Transverse colon (tissue), 4 donors: Measurements from ENCODE around the gene TRRAP. TPM values are rescaled to one million over a fixed set of nuclear protein-coding genes. Genes with fewer than 3 reads are reported as not detected.

ENCODE experiments used
- DNase-seq: peaks from one replicate; pipeline ENCODE4 v3.0.0-alpha.2; 2019
- H3K27ac ChIP-seq, 4 donors: fragments of 200-600 bp; sonication (generic); 2 replicates each; pipeline ENCODE4 v1.5.1; 2016 to 2018; ENCODE audit warnings: inconsistent platforms in 4 of 4
- H3K27me3 ChIP-seq: fragments of 200-600 bp; sonication (generic); 2 replicates; pipeline ENCODE4 v1.5.1; 2017; ENCODE audit warnings: inconsistent platforms
- H3K36me3 ChIP-seq, 4 donors: fragments of 200-600 bp; sonication (generic); 2 replicates each; pipeline ENCODE4 v1.5.1; 2017 to 2019; ENCODE audit warnings: inconsistent platforms in 4 of 4
- H3K4me1 ChIP-seq, 4 donors: fragments of 200-600 bp; sonication (generic); 2 replicates each; pipeline ENCODE4 v1.5.1; 2017 to 2020; ENCODE audit warnings: inconsistent platforms in 4 of 4
- H3K4me3 ChIP-seq, 4 donors: fragments of 200-600 bp; sonication (generic); 1 replicate in 1 of 4; 2 replicates in 3 of 4; pipeline versions ENCODE4 v1.5.1 to v1.6.1; 2017 to 2019; ENCODE audit warnings: inconsistent platforms in 4 of 4
- H3K9me3 ChIP-seq, 2 donors: fragments of 200-600 bp; sonication (generic); 2 replicates each; pipeline ENCODE4 v1.5.1; 2017 to 2019; ENCODE audit warnings: inconsistent platforms in 2 of 2
- EP300 ChIP-seq: sonication (generic); formaldehyde crosslinking; IDR thresholded peaks from one replicate; pipeline ENCODE4 v1.6.1; 2017; ENCODE audit warnings: antibody characterized with exemption, low read depth
- POLR2A ChIP-seq: fragments of 450-650 bp; IDR thresholded peaks from one replicate; pipeline ENCODE4 v1.6.1; 2016; ENCODE audit warnings: antibody characterized with exemption, mild to moderate bottlenecking, moderate library complexity
- POLR2AphosphoS5 ChIP-seq, 3 donors: sonication (generic); formaldehyde crosslinking; IDR thresholded peaks; one replicate each; pipeline ENCODE4 v1.6.1; 2016; ENCODE audit warnings: antibody characterized with exemption in 3 of 3
- WGBS, 2 donors: methylation state at CpG; one replicate each; pipeline ENCODE4 v1.1.5; 2018; ENCODE audit warnings: low coverage in 1 of 2; 5-methylcytosine and 5-hydroxymethylcytosine counted together
- in situ Hi-C, 4 donors: fragments of 200-750 bp; cut with MboI; loops; one replicate each; pipeline versions ENCODE4 v1.15.0 to v1.15.1; 2017; ENCODE audit warnings: low sequenced_read_pairs in 3 of 4, low pct_ligation_motif_present in 1 of 4, low pct_unique_long_range_greater_than_20kb in 1 of 4
- intact Hi-C: fragments of 100-400 bp; cut with DNase I; formaldehyde crosslinking; loops from one replicate; pipeline ENCODE4 v1.15.1; 2023; ENCODE audit warnings: low total_unique reads
- small RNA-seq, 4 donors: library from RNA; depleted of rRNA; stranded (forward); fragments of <200 nt; gene quantifications; one replicate each; pipeline ENCODE3, GENCODE V24; 2016
- total RNA-seq, 4 donors: library from RNA; depleted of rRNA; stranded (reverse); fragments of >200 nt; gene quantifications; one replicate each; pipeline ENCODE4 v1.1.0, GENCODE V29; 2016
- TF ChIP-seq, protein P1 (sequence below), 5 experiments: fragments of 200-600 bp in 3 of 5; fragments of 450-650 bp in 2 of 5; sonication (generic) in 3 of 5; IDR thresholded peaks; 1 replicate in 2 of 5; 2 replicates in 3 of 5; pipeline ENCODE4 v1.5.1; 2016 to 2017; ENCODE audit warnings: antibody characterized with exemption in 5 of 5, inconsistent platforms in 3 of 5, mild to moderate bottlenecking in 2 of 5, moderate library complexity in 1 of 5

TRRAP gene
- total RNA-seq, 4 donors from 2014 or later: 27.3 to 73.3 (median 38.0) TPM

DNA sequence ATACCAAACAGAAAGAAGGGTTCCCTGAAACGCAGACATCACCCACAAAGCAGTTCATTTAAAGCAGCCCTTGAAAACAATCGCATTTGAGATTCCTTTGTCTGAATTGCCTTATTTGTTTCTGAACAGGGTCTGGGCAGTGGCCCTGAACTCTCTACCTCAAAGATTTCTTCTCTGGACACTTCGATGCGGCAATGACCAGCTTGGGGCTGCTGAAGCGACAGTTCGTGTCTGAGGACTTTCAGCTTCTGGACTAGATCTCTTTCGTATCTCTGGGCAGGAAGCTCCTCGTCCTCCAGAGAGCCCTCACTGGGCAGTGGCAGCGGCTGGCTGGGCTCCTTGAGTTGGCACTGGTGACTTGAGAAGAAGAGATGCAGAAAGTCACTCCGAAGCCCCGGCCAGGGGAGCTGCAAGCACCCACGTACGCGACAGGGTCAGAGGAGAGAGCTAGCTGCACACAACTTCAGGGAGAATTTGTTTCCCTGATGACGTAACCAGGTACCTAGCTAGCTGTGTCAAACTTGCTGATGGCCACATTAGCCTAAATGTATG is 169.3 kb downstream of the TRRAP start:
- Histone ChIP-seq H3K36me3 (peaks cover 0 to 63% (median 31%) of the 10 kb centered on the region in 4 donors), H3K9me3 (no peaks in the 10 kb centered on the region), H3K4me1 (peaks cover 0 to 9% (median 1%) of the 10 kb centered on the region in 4 donors), H3K27me3 (no peaks in the 10 kb centered on the region), H3K4me3 (no peak overlapping the region), H3K27ac (no peak overlapping the region)
- intact Hi-C loops (no loop called here), in situ Hi-C loops (loop anchor here in 2 of 4 donors (10.0 kb wide), 2 partner anchors 97 to 267 kb away; partner anchors contain the start of gene SMURF1 (in 1 of the 2))
- 90 to 91% methylated on average over 2 to 15 of the region's 15 CpGs for WGBS, 2 donors
- no peak for TF ChIP-seq EP300
- TF ChIP-seq, protein P1, sequence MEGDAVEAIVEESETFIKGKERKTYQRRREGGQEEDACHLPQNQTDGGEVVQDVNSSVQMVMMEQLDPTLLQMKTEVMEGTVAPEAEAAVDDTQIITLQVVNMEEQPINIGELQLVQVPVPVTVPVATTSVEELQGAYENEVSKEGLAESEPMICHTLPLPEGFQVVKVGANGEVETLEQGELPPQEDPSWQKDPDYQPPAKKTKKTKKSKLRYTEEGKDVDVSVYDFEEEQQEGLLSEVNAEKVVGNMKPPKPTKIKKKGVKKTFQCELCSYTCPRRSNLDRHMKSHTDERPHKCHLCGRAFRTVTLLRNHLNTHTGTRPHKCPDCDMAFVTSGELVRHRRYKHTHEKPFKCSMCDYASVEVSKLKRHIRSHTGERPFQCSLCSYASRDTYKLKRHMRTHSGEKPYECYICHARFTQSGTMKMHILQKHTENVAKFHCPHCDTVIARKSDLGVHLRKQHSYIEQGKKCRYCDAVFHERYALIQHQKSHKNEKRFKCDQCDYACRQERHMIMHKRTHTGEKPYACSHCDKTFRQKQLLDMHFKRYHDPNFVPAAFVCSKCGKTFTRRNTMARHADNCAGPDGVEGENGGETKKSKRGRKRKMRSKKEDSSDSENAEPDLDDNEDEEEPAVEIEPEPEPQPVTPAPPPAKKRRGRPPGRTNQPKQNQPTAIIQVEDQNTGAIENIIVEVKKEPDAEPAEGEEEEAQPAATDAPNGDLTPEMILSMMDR (IDR thresholded peaks at IDR 0.05): no peak
- TF ChIP-seq POLR2AphosphoS5 (IDR thresholded peaks at IDR 0.05): no peak
- TF ChIP-seq POLR2A: no peak
- DNase-seq: no peak

DNA sequence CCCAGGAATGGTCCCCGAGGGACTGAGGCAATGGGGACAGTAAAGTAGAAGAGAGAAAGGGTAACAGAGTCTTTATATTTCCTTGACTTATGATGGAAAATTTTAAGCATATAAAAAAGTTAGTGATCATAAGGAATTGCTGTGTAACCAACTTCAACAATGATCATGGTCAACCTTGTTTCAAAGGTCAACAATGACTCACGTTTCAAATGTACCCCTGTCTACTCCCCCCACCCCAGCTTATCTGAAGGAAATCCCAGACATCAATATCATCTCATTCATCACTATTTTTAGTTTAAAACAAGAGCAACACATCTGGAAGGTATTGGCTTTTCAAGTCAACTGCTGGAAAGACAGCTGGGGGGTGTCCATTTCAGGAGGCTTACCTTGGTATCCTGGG is 172.6 kb downstream of the TRRAP start:
- DNase-seq: no peak
- Histone ChIP-seq H3K27ac (no peak overlapping the region), H3K9me3 (no peaks in the 10 kb centered on the region), H3K27me3 (no peaks in the 10 kb centered on the region), H3K36me3 (peaks cover 0 to 68% (median 26%) of the 10 kb centered on the region in 4 donors), H3K4me3 (no peak overlapping the region), H3K4me1 (no peaks in the 10 kb centered on the region)
- WGBS, 2 donors: 48 to 75% methylated on average over 1 to 2 of the region's 2 CpGs
- intact Hi-C loops (no loop called here), in situ Hi-C loops (no loop called here)
- TF ChIP-seq POLR2A: no peak
- TF ChIP-seq, protein P1 (IDR thresholded peaks at IDR 0.05): no peak
- no peak for TF ChIP-seq POLR2AphosphoS5 (IDR thresholded peaks at IDR 0.05)
- TF ChIP-seq EP300: no peak

DNA sequence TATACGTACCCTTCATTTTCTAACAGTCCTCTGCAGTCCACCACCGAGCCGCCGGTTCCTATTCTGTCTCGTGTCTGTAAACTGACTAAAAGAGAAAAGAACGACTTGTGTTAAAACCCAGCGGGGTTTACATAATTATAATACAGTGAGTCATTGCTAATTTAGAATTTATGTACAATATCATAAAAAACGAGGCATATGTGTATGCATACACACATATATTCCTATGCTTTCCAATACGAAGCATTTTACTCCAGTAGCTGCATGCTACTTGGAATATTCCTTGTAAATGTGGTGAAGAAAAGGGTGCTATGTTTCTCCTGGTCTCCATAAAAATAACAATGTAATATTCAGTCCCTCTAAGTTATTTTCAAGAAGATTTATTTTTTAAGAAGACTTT is 176.4 kb downstream of the TRRAP start:
- Histone ChIP-seq H3K27ac (no peak overlapping the region), H3K27me3 (no peaks in the 10 kb centered on the region), H3K4me3 (no peak overlapping the region), H3K36me3 (peaks cover 0 to 51% (median 15%) of the 10 kb centered on the region in 4 donors), H3K9me3 (no peaks in the 10 kb centered on the region), H3K4me1 (no peaks in the 10 kb centered on the region)
- intact Hi-C loops (no loop called here), in situ Hi-C loops (no loop called here)
- no peak for DNase-seq
- TF ChIP-seq POLR2A (no peak), EP300 (no peak), POLR2AphosphoS5 (IDR thresholded peaks at IDR 0.05) (no peak)
- TF ChIP-seq, protein P1 (IDR thresholded peaks at IDR 0.05): no peak
- 85 to 92% methylated on average over 6 to 9 of the region's 9 CpGs for WGBS, 2 donors

DNA sequence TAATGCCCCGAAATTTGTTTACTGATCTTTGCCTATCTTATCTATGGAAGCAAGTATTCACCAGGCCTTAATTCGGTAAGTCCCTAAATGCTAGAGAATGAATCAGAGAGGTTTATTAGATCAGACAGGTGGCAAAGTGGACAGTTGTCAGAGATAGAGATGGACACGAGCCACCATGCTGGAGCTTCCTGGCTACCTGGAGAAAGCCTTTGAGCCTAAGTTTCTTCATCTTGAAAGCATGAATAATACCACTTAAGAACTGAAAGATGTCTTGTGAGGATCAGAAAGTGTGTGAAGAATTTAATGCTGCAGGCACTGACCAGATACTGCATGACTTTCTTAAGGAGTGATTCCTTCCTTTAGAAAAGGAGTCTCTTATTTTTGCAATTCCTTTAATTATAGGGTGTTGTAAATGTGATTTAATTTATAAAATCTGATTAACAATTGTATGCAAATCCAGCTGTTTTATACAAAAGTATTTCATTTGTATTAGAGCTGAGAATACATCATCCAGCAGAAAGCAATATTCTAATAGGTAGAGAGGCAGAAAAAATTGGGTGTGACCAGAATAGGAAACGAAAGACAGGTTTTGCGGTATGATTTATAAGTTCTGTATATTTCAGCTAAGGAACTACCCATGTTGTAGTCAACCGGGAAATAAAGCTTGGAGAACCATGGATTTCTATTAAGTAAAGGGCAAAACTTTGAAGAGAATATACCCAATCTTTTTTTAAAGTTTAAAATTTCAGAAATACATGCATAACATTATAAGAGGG is 182.9 kb downstream of the TRRAP start:
- no peaks in the 10 kb centered on the region for H3K4me1 ChIP-seq
- in situ Hi-C loops: no loop called here
- H3K27me3 ChIP-seq: no peaks in the 10 kb centered on the region
- TF ChIP-seq, protein P1 (IDR thresholded peaks at IDR 0.05): no peak
- no peak for TF ChIP-seq POLR2A
- TF ChIP-seq POLR2AphosphoS5 (IDR thresholded peaks at IDR 0.05): no peak
- 59 to 73% methylated on average over 6 of the region's 6 CpGs for WGBS, 2 donors
- H3K36me3 ChIP-seq: peaks cover 0 to 9% (median 3%) of the 10 kb centered on the region in 4 donors
- H3K4me3 ChIP-seq: no peak overlapping the region
- H3K27ac ChIP-seq: no peak overlapping the region
- no peak for DNase-seq
- intact Hi-C loops: no loop called here
- no peaks in the 10 kb centered on the region for H3K9me3 ChIP-seq

Small RNA genes lying within 50 kb of the gene (small RNA-seq; reads per million reads assigned to genes)
- gene MIR3609: 8.1 to 33.6 (median 16.8) reads per million in 4 donors

Other genes starting within 250 kb of the TRRAP start
- 1 to 10 TPM in 2 of 4 donors, under 1 TPM in 1, not detected in 1; 0.14 to 1.5 (median 1.1) TPM for gene TMEM130, start 8.5 kb upstream of the TRRAP start, total RNA-seq